ENCODE results near the gene LAMC3.

GRCh38 chr9:130974697-130975096, 34.3 kb upstream of the LAMC3 start:
- TF ChIP-seq EP300 (IDR thresholded peaks at IDR 0.05) (no peak), CTCF (IDR thresholded peaks at IDR 0.05) (no peak), POLR2AphosphoS5 (IDR thresholded peaks at IDR 0.05) (no peak), POLR2A (IDR thresholded peaks at IDR 0.05; ENCODE audit: low read depth) (no peak)
